C4-2B (cell line): ENCODE data around the gene SLC25A24.
A peak's percentile ranks its signal among the peaks of the same experiment; 100 is the strongest.
"Not testable (repeated sequence)": the region's sequence is repeated elsewhere in the genome, so short reads cannot be mapped to it uniquely, and the experiment has no call there.

Experiments
- H3K27ac ChIP-seq: fragments of 450-650 bp; 2 replicates; pipeline ENCODE4 v1.5.1; 2017
- CTCF ChIP-seq: fragments of 450-650 bp; conservative IDR thresholded peaks from 2 replicates; pipeline ENCODE4 v1.5.1; 2017; ENCODE audit warnings: mild to moderate bottlenecking
- ZFX ChIP-seq: fragments of 450-650 bp; IDR thresholded peaks from 2 replicates; pipeline ENCODE4 v1.6.1; 2017

SLC25A24 gene

DNA sequence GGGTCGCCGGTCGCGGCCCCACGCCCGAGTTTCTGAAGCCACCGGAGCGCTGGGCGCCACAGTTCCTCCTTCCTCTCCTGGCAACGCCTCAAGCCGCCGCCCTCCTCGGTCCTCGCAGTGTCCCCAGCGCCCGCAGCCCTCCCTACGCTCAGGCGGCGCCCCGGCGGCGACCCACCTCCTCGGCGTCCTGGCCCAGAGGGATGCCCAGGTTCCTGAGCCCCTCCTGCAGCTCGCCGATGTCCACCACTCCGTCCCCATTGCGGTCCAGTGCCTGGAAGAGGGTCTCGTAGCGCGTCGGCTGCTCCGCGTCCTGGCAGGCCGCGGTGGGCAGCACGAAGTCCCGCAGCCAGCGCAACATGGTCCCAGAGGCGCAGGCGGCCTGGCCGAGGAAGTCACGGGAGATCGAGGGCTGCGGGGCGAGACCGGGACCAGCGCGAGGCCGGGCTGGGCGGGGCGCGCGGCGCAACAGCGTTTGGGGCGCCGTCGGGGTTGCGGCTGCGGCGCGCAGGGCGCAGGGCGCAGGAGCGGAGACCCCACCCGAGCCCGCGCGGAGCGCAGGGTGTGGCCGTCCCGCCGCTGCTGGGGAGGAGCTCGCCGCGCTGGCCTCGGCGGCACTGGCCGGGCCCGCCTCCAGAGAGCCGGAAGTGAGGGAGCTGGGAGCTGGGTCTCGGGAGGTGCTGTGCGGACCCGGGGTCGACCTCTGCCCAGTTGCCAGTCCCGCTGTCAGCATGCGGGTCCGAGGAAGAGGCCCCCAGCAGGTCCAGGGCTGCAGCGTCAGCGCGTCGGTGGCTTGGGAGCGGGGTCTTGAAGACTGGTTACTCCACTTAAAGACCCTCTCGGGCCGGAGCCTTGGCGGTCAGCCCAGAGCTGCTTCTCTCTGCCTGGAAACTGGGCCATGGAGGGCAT lies at the start of gene SLC25A24:
Gene SLC25A24, minus strand, starts transcription at position 563 of the 906 bp plus-strand sequence. Its CDS starts 205 bp downstream, at position 358.
- H3K27ac ChIP-seq: peak within 1 kb of the TSS; percentile 83

DNA sequence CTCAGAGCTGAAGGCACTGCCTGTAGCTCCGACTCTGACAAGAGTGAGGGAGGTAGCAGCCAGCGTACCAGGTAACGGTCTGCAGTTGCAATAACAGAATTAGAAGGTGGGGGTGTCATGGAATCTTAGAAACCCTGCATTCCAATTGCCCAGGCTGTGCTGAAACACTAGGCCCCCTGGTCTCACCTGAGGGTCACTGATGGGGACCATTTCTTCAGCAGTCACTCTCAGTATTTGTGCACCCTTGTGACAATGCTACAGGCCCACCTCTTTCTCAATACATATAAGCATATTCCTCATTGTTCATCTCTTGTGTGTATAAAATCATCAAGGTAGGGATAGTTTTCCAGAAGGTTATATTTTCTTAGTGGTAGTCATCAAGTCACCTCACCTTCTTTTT lies 43.8 kb upstream of the SLC25A24 start, which contains the start of gene NBPF4:
Gene NBPF4, minus strand, starts transcription at position 101 of the 400 bp plus-strand sequence. CDS start 315 bp downstream, outside the sequence.
- H3K27ac ChIP-seq: not testable (repeated sequence)

More for the DNA sequence above, at the start of gene SLC25A24:
- no peak for TF ChIP-seq CTCF
- peak; percentile 75 for TF ChIP-seq ZFX

DNA sequence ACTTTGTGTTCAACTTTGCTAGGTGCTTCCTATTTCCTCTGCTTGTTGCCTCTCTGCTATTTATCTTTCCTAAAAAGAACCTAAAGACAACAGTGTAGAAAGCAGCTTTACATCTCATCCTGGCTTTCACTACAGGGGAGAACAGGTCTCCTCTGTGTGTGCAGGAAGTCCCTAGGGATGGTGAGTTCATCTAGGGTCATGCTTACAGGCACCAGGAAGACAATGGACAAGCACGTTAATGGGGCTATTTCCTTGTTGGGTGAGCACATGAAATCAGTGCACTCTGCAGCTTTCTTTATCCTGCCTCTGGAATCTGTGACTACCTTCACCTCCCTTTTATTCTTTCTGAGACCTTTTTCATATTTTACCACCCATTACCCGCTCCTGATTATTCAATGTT lies 39.3 kb upstream of the SLC25A24 start:
- H3K27ac ChIP-seq: not testable (repeated sequence)

- not testable (repeated sequence) for H3K27ac ChIP-seq
These were observed 35.2 kb upstream of the SLC25A24 start for GRCh38 chr1:108235308-108235707.

DNA sequence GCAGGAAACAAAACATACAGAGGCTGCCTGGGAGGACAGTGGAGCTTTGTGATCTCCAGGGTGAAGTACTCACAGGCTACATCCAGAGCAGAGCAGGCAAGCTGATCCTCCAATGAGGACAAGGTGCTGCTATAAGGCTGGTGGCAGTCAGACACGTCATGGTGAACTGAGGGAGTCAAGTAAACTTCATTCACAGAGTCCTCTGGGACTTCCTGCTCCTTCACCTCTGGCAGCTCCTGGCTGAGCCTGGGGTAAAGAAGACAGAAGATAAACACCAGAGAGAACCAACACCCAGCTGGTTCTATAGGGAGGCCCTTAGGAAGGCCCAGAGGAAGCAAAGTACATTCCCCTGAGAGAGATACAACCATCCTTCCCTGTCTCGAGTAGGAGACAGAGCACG lies 32.0 kb upstream of the SLC25A24 start:
- not testable (repeated sequence) for H3K27ac ChIP-seq

DNA sequence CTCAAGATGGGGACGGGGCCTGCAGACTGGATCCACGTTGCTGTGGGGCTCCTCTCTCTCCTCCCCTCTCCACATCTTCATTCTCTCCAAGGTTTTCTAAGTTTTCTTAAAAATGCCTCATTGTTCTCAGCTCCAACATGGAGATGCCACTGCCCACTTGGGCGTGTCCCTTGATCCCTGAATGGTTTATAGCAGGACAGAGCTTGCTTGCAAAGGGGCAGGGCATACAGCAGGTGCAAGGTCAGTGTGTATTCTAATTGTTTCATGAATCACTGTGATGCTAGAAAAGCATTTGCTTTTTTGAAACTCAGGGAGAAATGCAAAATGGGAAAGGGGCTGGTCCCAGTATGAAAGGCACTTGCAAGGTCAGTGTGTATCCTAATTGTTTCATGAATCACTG lies 29.8 kb upstream of the SLC25A24 start:
- not testable (repeated sequence) for H3K27ac ChIP-seq

DNA sequence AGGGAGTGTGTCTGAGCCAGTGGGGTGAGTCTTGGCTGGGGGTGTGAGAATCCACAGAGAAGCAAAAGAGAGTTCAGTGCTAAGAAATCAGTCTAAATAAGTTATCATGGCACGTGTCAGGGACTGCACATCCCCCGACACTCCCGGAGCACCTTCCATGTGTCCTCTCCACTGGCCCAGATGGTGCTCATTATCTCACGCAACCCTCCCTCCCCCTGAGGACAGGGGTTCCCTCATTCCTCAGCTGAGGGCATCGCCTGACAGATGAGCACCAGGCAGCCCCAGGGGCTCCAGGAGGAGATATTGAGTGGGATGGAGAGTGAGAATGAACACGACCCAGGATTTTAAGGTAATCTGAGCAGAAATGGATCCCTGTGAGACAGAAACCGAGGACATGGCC lies 27.6 kb upstream of the SLC25A24 start:
- not testable (repeated sequence) for H3K27ac ChIP-seq

- not testable (repeated sequence) for H3K27ac ChIP-seq
These were observed 26.7 kb upstream of the SLC25A24 start for GRCh38 chr1:108226855-108227254.

- not testable (repeated sequence) for H3K27ac ChIP-seq
These were observed 23.1 kb upstream of the SLC25A24 start for GRCh38 chr1:108223226-108223625.

- H3K27ac ChIP-seq: not testable (repeated sequence)
These were observed 17.5 kb upstream of the SLC25A24 start for GRCh38 chr1:108217515-108218174.

GRCh38 chr1:108217007-108217406 lies 16.9 kb upstream of the SLC25A24 start:
- H3K27ac ChIP-seq: not testable (repeated sequence)

DNA sequence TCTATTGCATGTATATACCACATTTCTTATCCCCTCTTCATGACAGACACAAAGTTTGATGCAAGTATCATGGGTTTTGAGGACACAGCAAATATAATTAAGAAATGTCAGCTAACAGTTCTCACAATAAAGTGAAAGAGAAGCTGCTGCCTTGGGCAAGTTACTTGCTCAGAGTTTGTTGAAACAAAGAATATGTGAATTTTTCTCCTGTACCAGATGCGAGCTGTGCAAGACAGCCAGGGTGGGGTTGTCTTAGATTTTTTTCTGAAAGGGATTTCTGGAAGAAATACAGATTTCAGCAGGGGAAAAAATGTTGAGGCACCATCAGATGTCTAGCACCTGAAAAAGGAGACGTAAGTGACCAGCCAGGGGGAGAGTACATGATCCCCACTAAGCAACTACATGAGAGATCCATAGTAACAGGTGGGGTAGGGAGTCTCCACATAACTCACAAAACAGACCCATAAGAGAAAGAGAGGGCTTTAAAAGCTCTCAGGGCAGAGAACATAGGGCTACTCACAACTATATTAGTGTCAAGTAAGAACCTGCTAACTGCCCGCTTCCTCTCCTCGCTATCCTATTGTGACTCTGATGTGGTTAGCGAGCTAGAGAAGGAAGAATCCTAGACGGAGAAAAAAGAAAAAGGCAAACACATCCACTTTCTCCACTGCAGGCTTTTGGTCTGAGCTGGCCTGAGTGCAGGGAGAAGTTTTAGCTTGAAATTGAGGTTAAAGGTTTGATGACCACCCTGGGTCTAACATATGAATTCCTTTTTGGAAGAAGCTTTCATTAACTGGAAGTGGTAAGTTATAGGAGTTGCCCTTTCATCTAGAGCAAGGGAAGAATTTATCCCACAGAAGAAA lies 16.1 kb upstream of the SLC25A24 start:
- H3K27ac ChIP-seq: not testable (repeated sequence)

GRCh38 chr1:108214641-108215465 lies 14.7 kb upstream of the SLC25A24 start:
- peak; percentile 84 for TF ChIP-seq CTCF
- H3K27ac ChIP-seq: not testable (repeated sequence)
